GM21423 (cell line): Measurements from ENCODE around the gene TRIM3.
"Not testable (repeated sequence)": the region's sequence is repeated elsewhere in the genome, so short reads cannot be mapped to it uniquely, and the experiment has no call there.

Experiments used
- ATAC-seq: cut with Tn5 transposase; IDR thresholded peaks from one replicate; pipeline ENCODE4 v1.9.1; 2021; ENCODE audit warnings: mild to moderate bottlenecking, moderate library complexity; ENCODE audit not compliant: unreplicated experiment

The TRIM3 gene

DNA sequence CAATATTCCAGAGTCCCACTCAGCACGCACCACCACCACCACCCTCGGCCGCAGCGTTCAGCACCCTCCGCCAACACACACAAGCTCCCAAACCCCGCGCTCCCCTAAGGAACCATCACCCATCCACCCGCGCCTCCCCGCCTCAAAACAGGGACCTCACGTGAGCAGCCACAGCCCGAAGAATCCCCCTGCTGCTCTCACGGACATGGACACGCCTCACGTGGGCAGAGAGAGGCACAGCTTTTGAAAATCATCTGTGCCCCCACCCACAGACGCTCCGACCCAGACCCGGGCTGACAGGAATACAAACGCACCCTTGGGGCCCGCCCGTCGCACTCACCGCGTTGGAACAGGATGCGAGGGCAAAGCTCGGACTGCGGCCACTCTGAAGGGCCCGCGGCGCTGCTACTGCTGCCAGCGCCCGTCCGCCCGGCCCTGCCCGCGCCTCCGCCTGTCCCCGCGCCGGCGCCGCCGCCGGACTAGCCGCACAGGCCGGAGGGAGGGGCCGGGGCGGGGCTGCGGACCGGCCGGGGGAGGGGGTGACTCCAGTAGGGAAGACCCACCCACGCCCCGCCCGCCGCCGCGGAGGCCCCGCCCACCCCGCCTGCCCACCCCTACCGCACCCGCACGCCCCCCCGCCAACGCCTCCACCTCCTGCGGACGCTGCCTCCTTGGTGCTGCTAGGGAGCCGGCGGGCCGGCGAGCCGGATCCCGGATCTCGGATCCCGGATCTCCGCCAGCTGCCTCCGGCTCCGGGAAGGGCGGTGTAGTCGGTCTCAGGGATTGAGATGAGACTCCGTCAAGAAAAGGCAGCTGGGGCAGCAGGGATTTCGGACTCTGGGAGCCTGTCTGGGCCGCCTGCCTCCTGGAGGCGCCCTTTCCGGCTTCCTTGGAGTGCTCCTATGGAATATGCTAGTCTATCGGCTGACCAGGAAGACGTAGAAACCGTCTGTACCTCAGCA is at the start of gene TRIM3:
Gene TRIM3 (minus strand): TSS at position 491 of the 962 bp plus-strand sequence. CDS start 8,246 bp downstream, outside the sequence.
- peak; percentile 67 for ATAC-seq

DNA sequence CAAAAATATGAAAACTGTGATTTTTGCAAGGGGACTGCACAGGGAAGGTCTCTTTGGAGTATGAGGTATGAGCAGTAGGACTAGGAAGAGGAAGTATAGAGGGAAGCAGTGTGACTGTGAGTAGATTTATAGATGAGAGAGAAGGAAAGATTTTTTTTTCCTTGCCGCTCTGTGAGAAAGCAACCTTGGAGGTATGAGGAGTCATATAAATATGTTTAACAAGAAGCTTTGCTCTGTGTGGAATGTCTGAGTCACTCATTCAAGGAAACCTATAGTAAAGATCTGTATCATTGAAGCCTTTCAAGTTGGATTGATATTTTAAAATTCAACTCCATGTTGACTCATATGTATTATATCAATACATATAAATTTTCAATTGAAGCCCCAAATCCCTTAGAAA is 49.5 kb upstream of the TRIM3 start:
- ATAC-seq, result no peak

DNA sequence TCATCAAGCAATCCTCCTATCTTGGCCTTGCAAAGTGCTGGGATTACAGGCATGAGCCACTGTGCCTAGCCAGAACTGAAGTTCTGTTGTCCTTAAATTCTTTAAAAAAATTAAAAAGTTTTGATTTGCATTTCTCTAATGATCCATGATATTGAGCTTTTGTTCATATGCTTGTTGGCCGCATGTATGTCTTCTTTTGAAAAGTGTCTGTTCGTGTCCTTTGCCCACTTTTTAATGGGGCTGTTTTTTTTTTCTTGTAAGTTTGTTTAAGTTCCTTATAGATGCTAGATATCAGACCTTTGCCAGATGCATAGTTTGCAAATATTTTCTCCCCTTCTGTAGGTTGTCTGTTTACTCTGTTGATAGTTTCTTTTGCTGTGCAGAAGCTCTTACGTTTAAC is 48.2 kb upstream of the TRIM3 start:
- ATAC-seq, result not testable (repeated sequence)

DNA sequence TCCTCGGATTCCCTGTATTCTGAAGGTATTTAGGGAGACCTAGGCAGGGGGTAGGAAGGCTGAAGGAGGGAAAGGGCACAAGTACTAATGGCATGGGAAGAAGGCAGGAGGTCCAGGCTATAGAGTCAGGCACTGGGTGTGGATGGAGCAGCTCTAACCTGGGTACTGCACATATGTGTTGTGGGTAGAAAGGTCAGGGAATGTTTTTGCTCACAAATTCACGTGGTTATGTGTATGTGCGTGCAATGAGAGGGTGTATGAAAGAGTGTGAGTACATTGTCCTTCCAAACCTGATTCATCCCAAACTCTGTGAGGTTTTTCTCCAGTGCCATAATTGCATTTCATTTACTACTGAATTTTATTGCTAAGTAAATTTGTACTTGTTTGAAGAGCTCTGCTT is 46.5 kb upstream of the TRIM3 start:
- no peak for ATAC-seq

DNA sequence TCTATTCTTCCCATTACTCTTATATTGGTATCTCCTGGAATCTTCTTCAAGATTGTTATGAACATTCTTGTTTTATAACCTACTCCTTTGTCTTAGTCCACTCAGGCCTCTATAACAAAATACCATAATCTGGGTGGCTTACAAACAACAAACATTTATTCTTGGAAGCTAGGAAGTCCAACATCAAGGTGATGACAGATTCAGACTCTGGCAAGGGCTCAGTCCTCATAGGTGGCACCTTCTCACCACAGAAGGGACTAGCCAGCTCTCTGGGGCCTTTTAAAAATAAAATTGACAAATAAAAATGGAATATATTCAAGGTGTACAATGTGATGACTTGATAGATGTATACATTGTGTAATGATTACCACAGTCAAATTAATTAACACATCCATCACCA is 43.1 kb upstream of the TRIM3 start:
- no peak for ATAC-seq

DNA sequence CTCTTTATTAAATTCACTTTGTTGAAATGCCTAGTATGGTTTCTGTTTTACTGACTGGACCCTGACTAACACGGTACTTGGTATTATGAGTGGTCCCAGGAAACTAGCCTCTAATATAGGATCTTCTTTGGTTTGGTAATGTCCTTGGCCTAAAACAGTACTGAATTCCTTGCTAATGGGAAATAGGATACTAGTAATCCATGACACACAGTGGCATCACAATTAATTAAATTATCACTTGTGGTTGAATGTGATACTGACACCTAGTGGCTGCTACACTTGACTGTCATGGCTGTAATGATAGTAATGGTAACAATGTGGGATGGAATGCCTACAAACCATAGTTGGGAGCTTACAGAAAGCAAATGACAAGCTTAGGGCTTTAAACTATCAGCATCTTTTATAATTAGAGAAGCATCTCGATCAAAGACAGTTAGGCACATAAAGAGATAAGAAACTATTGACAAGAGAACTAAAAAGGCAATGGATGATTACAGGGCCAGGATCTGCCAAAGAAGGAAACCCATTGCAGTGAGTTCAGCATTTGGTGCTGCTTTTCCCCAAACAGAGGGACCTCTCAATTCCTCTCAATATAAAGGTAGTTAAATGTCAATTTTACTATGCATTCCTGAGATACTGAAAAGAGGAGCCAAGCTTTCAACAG is 32.0 kb upstream of the TRIM3 start:
- peak; percentile 58 for ATAC-seq

DNA sequence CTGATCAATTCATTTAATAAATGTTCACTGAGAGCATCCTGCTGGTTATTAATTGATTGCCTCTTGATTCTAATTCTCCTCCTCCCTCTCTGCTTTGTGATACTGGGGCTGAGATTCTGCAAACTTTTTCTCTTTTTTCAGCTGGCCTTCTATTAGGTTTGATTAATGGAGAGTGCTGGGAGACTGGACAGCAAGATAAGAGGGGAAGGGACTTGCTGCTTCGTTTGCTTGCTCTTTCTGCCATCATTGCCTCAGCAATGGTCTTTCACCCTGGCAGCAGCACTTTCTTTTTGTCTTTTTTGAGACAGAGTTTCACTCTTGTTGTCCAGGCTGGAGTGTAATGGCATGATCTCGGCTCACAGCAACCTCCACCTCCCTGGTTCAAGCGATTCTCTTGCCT is 30.4 kb upstream of the TRIM3 start:
- ATAC-seq, result no peak

DNA sequence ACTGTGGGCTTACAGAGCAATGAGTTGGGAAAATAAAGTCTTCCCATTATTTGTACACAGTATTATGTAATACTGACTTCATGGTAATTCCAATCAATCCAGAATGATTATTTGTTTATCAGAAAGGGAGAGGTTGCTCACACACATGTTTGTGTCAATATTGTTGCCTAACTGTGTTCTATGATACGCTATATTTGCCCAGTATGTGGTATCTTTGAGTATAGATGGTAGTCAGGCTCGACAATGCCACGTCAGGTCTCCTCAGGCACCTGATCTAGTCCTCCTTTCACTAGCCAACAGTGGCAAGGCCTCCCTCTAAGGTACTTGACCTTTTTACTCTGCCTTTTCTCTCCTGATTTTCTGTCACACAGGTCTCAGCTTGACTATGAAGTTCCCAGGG is 28.6 kb upstream of the TRIM3 start:
- ATAC-seq, result no peak

DNA sequence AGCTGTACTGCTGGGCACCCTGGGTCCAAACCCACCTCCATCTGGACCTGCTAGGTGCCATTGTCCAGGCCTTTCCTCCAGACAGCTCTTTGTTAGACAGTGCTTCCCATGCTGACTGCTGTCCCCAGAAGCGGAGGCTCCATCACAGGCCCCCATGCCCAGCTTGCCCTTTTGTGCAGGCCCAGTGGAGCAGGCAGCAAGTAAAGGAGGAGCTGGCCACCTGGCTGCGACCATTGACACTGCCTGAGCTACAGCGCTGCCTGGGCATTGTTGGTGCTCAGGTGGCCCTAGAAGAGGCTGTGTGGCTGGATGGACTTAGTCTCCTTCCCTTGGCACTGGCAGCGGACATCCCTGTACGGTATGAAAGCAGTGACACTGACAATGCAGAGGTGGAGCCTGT is 24.8 kb upstream of the TRIM3 start:
- no peak for ATAC-seq

DNA sequence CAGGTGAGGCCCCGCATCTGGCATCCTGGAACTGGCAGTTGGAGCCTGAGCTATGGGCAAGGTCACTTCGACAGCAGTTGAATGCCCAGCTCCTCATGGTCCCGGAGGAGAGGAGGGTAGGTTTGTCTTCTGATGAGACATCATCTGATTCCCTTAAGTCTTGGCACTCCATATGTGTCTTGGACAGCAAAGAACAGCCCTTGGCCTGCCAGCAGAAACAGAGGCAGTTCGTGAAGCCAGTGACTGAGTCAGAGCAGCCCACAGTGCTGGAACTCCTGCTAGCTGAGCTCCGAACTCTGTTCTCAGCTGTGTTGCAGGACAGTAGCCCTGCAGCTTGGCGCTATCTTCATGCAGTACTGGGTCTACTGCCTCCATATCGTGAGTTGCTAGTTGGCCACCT is 24.4 kb upstream of the TRIM3 start:
- ATAC-seq, result no peak

DNA sequence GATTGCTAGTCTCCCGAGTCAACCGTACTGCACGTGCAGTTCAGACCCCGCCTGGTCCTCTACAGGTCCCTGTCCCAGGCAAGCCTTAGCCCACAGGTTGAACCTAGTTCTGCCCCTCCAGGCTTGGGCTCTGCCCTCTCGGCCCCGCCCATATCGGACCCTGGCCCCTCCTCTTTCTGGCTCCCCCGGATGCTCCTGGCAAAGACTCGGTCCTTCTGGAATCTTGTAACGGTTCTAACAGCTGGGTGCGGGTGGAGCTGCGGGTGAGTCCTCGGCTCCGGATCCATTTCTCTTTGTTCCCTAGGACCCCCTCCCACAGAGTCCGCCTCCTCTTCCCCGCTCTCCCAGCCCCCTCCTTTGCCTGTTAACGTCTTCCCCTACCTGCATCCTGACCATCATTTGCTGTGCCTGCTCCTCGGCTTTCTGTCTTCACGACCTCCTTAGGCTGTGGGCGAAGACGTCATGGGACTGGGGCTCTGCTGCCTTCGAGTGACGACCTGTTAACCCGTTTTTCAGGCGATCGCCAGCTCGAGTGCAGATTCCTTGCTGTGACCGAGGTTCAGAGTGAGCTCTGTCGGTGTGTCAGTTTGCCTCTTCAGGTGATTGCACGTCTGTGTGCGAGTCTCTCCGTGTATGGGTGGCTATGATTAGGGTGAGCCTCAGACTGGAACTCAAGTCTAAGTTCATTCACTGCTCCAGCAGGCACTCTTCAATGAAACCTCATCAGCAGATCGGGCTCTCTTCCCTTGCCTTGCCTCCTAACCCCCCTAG is 23.5 kb upstream of the TRIM3 start, which contains the start of gene DNHD1:
Gene DNHD1 (plus strand): TSS at position 212 of the 771 bp plus-strand sequence. CDS start 936 bp downstream, outside the sequence.
- no peak for ATAC-seq

DNA sequence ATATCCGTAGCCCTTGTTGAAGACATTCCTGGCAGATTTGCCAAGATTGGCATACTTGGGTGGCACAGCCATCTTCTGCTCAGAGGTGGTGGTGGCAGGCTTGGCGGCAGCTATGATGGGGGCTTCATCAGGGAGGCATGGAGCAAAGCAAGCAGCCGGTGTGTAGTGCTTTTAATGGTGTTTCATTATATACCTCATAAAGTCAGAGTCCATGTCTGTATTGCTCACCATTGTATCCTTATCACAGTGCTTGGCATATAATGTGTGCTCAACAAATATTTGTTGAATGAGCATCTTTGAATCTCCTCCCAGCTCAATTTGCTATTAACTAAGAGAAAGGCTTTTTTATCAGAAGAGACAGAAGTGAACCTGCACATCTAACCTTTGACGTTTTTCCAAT is 15.6 kb upstream of the TRIM3 start:
- ATAC-seq, result no peak

DNA sequence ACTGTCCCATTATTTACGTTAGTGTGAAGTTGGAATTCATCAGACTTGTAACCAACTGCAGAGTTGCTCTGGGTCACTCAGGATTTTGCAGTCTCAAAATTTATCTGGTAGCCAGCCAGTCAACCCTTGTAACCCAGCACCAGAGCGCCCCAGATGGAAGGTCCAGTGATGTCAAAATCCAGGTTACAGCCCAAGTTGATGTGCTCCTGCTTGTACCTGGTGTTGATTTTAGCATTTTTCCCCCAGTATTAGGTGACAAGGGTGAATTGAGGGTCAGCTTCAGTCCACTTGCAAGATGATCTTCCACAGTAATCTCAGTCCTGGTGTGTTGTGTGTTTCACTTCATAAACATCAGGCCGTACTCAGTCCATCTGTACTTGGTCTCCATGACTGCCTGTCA is 15.1 kb upstream of the TRIM3 start:
- no peak for ATAC-seq

DNA sequence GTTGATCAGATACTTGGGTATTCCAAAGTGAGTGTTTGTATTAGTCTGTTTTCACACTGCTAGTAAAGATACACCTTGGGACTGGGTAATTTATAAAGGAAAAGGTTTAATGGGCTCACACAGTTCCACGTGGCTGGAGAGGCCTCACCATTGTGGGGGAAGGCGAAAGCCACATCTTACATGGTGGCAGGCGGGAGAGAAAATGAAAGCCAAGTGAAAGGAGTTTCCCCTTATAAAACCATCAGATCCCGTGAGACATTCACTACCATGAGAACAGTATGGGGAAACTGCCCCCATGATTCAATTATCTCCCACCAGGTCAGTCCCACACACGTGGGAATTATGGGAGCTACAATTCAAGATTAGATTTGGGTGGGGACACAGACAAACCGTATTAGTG is 14.6 kb upstream of the TRIM3 start:
- ATAC-seq, result no peak

DNA sequence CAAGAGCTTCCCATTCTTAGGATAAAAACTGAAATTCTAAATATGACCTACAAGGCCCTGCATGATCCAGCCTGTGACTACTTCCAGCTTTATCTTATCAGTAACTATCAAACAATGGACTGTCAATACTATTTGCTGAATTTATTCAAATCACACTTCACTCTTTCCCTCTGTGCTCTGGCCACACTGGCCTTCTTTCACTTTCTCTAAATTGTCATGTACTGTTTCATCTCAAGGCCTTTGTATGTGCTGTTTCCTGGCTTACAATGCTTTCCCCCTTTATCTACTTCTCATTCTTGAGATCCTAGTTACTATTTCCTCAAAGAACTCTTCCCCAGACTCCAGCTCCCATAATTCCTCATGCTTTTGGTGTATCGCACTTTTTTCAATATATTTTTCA is 13.2 kb upstream of the TRIM3 start:
- ATAC-seq, result no peak

DNA sequence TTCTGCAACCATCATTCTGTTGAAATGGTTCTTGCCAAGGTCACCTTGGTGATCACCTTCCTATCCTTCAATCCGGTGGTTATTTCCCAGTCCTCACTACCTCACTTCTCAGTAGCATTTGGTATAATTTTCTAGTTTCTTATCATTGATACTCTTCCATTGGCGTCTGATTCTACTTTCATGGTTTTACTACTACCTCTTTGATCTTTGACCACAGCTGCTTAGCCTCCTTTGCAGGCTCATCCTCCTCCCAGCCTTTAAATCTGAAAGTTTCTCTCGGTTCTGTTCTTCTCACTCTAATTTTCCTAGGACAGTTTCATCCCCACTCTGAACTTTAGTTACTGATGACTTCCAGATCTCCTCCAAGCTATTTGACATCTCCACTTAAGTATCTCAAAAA is 12.5 kb upstream of the TRIM3 start:
- no peak for ATAC-seq

DNA sequence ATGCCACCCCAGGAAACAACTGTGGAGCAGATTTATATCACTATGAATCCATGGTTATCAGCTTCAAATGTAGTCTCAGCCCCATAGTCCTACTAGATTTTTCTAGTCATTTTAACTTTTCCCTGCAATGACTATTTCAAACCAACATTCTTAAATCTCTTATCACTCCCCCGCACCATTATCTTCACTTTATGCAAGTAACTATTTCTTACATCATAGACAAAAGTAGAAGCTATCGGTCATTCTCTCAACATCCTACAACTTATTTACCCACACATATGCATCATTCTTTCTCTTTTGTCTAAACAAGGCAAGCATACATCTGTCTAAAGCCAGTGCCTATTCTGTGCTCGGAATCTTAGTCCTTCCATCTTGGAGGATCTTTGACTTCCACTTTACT is 11.9 kb upstream of the TRIM3 start:
- no peak for ATAC-seq

DNA sequence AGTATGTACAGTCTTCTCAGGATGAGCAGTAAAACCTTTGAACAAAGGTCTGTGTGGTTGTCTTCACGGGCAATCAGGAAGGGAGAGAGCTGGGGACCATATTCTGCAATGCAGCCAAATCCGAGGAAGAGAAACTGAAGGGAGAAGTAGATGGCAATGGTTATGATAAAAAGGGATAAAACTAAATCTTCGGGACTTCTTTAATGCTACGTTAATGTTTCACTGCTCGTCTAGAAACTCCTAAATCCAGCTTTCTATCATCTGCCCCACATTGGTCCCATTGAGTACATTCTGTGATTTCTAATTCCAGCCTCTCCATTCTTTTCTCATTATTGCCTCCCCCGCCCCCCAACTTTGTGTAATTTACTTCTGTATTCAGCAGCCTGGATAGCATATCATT is 9.3 kb upstream of the TRIM3 start:
- no peak for ATAC-seq

DNA sequence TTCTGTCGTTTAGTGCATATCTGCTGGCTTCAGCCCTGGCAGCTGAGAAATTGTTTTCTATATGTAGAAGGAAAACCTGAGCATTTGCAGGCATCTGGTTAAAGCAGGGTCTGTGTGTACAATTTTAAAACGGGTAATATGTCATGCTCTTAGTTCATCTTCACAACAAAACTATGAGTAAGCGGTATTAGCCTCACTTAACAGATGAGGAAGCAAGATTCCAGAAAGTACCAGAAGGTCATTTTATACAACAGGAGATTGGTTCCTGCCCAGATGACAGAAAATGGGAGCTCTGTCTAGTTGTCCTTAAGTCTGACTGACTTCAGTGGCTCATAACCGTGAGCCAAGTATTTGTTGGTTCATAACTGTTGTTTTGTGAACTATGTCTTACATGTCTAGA is 8.7 kb upstream of the TRIM3 start:
- no peak for ATAC-seq

DNA sequence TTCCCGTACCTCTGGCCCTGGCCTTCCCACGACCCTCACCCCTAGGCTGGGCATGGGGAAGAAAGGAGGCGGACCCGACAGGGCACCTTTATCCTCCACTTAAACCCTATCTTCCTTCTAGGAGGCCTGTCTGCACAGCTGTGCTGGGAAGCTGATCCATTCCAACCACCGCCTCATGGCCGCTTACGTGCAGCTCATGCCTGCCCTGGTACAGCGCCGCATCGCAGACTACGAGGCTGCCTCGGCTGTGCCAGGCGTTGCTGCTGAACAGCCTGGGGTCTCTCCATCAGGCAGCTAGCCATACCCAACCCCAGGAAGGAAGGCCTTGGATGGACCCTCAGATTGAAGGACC is 8.2 kb upstream of the TRIM3 start:
- ATAC-seq, result no peak
